H9 (cell line): ENCODE results near the gene CSNK2A2. TPM values are rescaled to one million over a fixed set of nuclear protein-coding genes. Genes with fewer than 3 reads are reported as not detected.

ENCODE experiments used
- DNase-seq: peaks from one replicate; pipeline ENCODE4 v3.0.0-alpha.2; 2017
- H2AFZ ChIP-seq: one replicate; pipeline ENCODE4 v1.6.1; 2013; ENCODE audit warnings: mild to moderate bottlenecking, low read length, control low read depth, moderate library complexity
- H2AK5ac ChIP-seq: 2 replicates; pipeline ENCODE4 v1.6.1; 2013; ENCODE audit warnings: low read length, control low read depth, mixed read lengths; ENCODE audit not compliant: insufficient read length
- H2BK120ac ChIP-seq: one replicate; pipeline ENCODE4 v1.6.1; 2013; ENCODE audit warnings: low read depth, mild to moderate bottlenecking, low read length, control low read depth, inconsistent platforms; ENCODE audit not compliant: poor library complexity, severe bottlenecking
- H2BK12ac ChIP-seq: 2 replicates; pipeline ENCODE4 v1.6.1; 2013; ENCODE audit warnings: low read length, control low read depth, mixed read lengths, low read depth; ENCODE audit not compliant: insufficient read length
- H2BK15ac ChIP-seq: 2 replicates; pipeline ENCODE4 v1.6.1; 2013; ENCODE audit warnings: low read depth, low read length, control low read depth
- H2BK20ac ChIP-seq: one replicate; pipeline ENCODE4 v1.6.1; 2013; ENCODE audit warnings: low read depth, mild to moderate bottlenecking, low read length, control low read depth, inconsistent platforms; ENCODE audit not compliant: poor library complexity, severe bottlenecking
- H2BK5ac ChIP-seq: 2 replicates; pipeline ENCODE4 v1.6.1; 2013; ENCODE audit warnings: low read length, control low read depth, mixed read lengths; ENCODE audit not compliant: insufficient read length
- H3K14ac ChIP-seq: 2 replicates; pipeline ENCODE4 v1.6.1; 2013; ENCODE audit warnings: low read length, control low read depth; ENCODE audit not compliant: insufficient read depth
- H3K18ac ChIP-seq: 2 replicates; pipeline ENCODE4 v1.6.1; 2013; ENCODE audit warnings: low read depth, mild to moderate bottlenecking, mixed read lengths, low read length, control low read depth; ENCODE audit not compliant: insufficient read length
- H3K23ac ChIP-seq: 2 replicates; pipeline ENCODE4 v1.6.1; 2013; ENCODE audit warnings: low read length, control low read depth, mixed read lengths, low read depth; ENCODE audit not compliant: insufficient read length
- H3K23me2 ChIP-seq: 2 replicates; pipeline ENCODE4 v1.6.1; 2013; ENCODE audit warnings: low read depth, mild to moderate bottlenecking, mixed read lengths, low read length, control low read depth; ENCODE audit not compliant: insufficient read length, poor library complexity, severe bottlenecking
- H3K27ac ChIP-seq: 2 replicates; pipeline ENCODE4 v1.5.1; 2013; ENCODE audit warnings: low read length, control low read depth, mixed read lengths, low read depth; ENCODE audit not compliant: insufficient read length
- H3K27me3 ChIP-seq: 2 replicates; pipeline ENCODE4 v1.6.1; 2013; ENCODE audit warnings: low read length, control low read depth, inconsistent platforms; ENCODE audit not compliant: insufficient read depth
- H3K4ac ChIP-seq: 2 replicates; pipeline ENCODE4 v1.6.1; 2013; ENCODE audit warnings: low read depth, mild to moderate bottlenecking, control low read depth, inconsistent platforms, low read length, moderate library complexity
- H3K4me1 ChIP-seq: 2 replicates; pipeline ENCODE4 v1.6.1; 2013; ENCODE audit warnings: low read length, control low read depth, inconsistent platforms; ENCODE audit not compliant: insufficient read depth
- H3K4me2 ChIP-seq: 2 replicates; pipeline ENCODE4 v1.6.1; 2013; ENCODE audit warnings: low read length, control low read depth, mixed read lengths; ENCODE audit not compliant: insufficient read length, insufficient read depth
- H3K56ac ChIP-seq: 2 replicates; pipeline ENCODE4 v1.6.1; 2013; ENCODE audit warnings: low read depth, mild to moderate bottlenecking, mixed read lengths, low read length, control low read depth; ENCODE audit not compliant: insufficient read length
- H3K79me1 ChIP-seq: 2 replicates; pipeline ENCODE4 v1.6.1; 2013; ENCODE audit warnings: low read depth, mild to moderate bottlenecking, moderate library complexity, low read length, control low read depth, inconsistent platforms; ENCODE audit not compliant: insufficient read depth, poor library complexity, severe bottlenecking
- H3K79me2 ChIP-seq: 2 replicates; pipeline ENCODE4 v1.6.1; 2013; ENCODE audit warnings: low read length, control low read depth, inconsistent platforms; ENCODE audit not compliant: insufficient read depth
- H3K9ac ChIP-seq: 2 replicates; pipeline ENCODE4 v1.6.1; 2013; ENCODE audit warnings: low read length, control low read depth, mixed read lengths; ENCODE audit not compliant: insufficient read length; ENCODE audit errors: extremely low read depth
- H3K9me3 ChIP-seq: one replicate; pipeline ENCODE4 v1.6.1; 2013; ENCODE audit warnings: low read depth, low read length, inconsistent platforms; ENCODE audit not compliant: control insufficient read depth
- H3T11ph ChIP-seq: one replicate; pipeline ENCODE4 v1.6.1; 2013; ENCODE audit warnings: mild to moderate bottlenecking, low read length, control low read depth, inconsistent platforms
- H4K20me1 ChIP-seq: one replicate; pipeline ENCODE4 v1.6.1; 2013; ENCODE audit not compliant: control insufficient read depth, insufficient read length, insufficient read depth
- H4K5ac ChIP-seq: 2 replicates; pipeline ENCODE4 v1.6.1; 2013; ENCODE audit warnings: low read depth, mild to moderate bottlenecking, mixed read lengths, low read length, control low read depth; ENCODE audit not compliant: insufficient read length
- H4K8ac ChIP-seq: replicated peaks from 2 replicates; pipeline ENCODE4 v1.6.1; 2013; ENCODE audit warnings: low read length, control low read depth, mixed read lengths, low read depth; ENCODE audit not compliant: insufficient read length
- H4K91ac ChIP-seq: 2 replicates; pipeline ENCODE4 v1.6.1; 2013; ENCODE audit warnings: low read depth, mild to moderate bottlenecking, moderate library complexity, mixed read lengths, low read length, control low read depth; ENCODE audit not compliant: insufficient read length
- H3K27ac Mint-ChIP-seq, 3 experiments: 2 replicates in 2 of 3; 3 replicates in 1 of 3; pipeline ENCODE4 v1.8.0; 2020 to 2021; ENCODE audit warnings: mixed read lengths in 3 of 3, mild to moderate bottlenecking in 1 of 3, moderate library complexity in 1 of 3
- H3K27me3 Mint-ChIP-seq: 2 replicates; pipeline ENCODE4 v1.8.0; 2021; ENCODE audit warnings: low read depth, mild to moderate bottlenecking, moderate library complexity, mixed read lengths
- H3K36me3 Mint-ChIP-seq, 3 experiments: 2 replicates in 2 of 3; 3 replicates in 1 of 3; pipeline ENCODE4 v1.8.0; 2020 to 2021; ENCODE audit warnings: low read depth in 3 of 3, mixed read lengths in 3 of 3; ENCODE audit not compliant: insufficient read depth in 1 of 3
- H3K4me1 Mint-ChIP-seq, 2 experiments: 2 replicates each; pipeline ENCODE4 v1.8.0; 2020; ENCODE audit warnings: mixed read lengths in 2 of 2
- H3K4me3 Mint-ChIP-seq, 2 experiments: 2 replicates in 1 of 2; 3 replicates in 1 of 2; pipeline ENCODE4 v1.8.0; 2020 to 2021; ENCODE audit warnings: mild to moderate bottlenecking in 2 of 2, mixed read lengths in 2 of 2, moderate library complexity in 1 of 2
- H3K9me3 Mint-ChIP-seq, 2 experiments: 2 replicates in 1 of 2; 3 replicates in 1 of 2; pipeline ENCODE4 v1.8.0; 2020; ENCODE audit warnings: mild to moderate bottlenecking in 2 of 2, mixed read lengths in 2 of 2, moderate library complexity in 1 of 2
- WGBS: extraction: QIAGEN DNeasy Blood & Tissue Kit; methylation state at CpG from one replicate; pipeline ENCODE4 v1.1.7; 2013; ENCODE audit warnings: missing lambda C conversion rate, low lambda C conversion rate, mixed read lengths; ENCODE audit not compliant: insufficient read length; ENCODE audit errors: extremely low coverage; 5-methylcytosine and 5-hydroxymethylcytosine counted together
- total RNA-seq: library from RNA; stranded (reverse); gene quantifications from 2 replicates; pipeline ENCODE4 v1.2.1, GENCODE V29; 2021
- TF ChIP-seq, protein P1 (sequence below): fragments of 200-600 bp; sonication (generic); conservative IDR thresholded peaks from 3 replicates; pipeline ENCODE4 v1.8.0; 2021; ENCODE audit warnings: antibody characterized with exemption, mild to moderate bottlenecking

CSNK2A2 gene
- total RNA-seq, 1 experiment from 2014 or later: 134 TPM

DNA sequence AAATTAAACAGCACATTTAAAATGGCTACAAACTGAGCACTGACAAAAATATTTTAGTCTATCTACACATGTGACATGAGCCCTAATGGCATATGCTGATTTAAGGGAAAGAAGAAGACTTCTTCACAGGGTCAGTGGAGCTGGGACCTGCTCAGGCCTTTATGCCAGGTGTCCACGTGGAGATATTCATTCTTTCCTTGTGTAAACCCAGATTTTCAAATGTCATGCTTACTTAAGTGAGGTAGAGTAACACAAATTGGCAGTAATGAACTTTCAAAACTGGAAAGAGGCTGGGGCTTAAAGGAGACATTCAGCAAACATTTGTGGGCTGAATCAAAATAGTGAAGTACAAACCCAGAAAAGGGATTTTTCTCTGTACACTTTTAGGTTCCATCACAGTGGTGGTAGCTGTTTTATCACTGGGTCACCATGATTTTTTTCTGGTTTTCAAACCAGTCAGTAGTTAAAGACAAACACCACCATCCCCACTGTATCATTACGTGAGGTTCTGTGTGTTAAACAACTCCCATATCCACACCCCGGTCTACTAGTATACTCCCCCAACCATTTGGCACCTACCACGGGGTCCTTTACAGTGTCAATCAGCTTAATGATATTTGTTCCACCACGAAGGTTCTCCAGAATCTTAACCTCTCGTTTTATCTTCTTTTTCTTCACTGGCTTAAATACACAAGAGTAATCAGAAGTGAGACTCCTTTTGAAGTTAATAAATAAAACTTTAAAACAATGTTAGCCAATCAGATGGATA lies 11.5 kb downstream of the CSNK2A2 start:
- Histone ChIP-seq H3K14ac (no peak overlapping the region), H3K79me1 (no peaks in the 10 kb centered on the region), H2BK5ac (no peak overlapping the region), H2BK12ac (no peak overlapping the region), H3K23ac (no peak overlapping the region), H3K9ac (no peak overlapping the region), H3T11ph (no peak overlapping the region), H4K20me1 (no peaks in the 10 kb centered on the region), H3K79me2 (peaks cover 2% of the 10 kb centered on the region; the same call in 1 of the 2 replicates), H3K9me3 (no peaks in the 10 kb centered on the region), H3K4me1 (no peaks in the 10 kb centered on the region), H2AK5ac (no peak overlapping the region), H3K56ac (no peak overlapping the region), H2AFZ (no peak overlapping the region), H2BK15ac (no peak overlapping the region), H4K8ac (no peak overlapping the region), H4K5ac (no peak overlapping the region), H3K18ac (no peak overlapping the region), H2BK120ac (no peak overlapping the region), H4K91ac (no peak overlapping the region), H2BK20ac (no peak overlapping the region), H3K27ac (no peak overlapping the region), H3K27me3 (no peaks in the 10 kb centered on the region), H3K4me2 (no peak overlapping the region), H3K23me2 (no peaks in the 10 kb centered on the region), H3K4ac (no peak overlapping the region)
- DNase-seq: no peak
- Mint-ChIP-seq H3K4me3 (no peak overlapping the region), H3K36me3 (peaks cover 50 to 91% (median 88%) of the 10 kb centered on the region in 3 experiments), H3K4me1 (no peaks in the 10 kb centered on the region), H3K27me3 (no peaks in the 10 kb centered on the region), H3K9me3 (no peaks in the 10 kb centered on the region), H3K27ac (no peak overlapping the region)
- TF ChIP-seq, protein P1, sequence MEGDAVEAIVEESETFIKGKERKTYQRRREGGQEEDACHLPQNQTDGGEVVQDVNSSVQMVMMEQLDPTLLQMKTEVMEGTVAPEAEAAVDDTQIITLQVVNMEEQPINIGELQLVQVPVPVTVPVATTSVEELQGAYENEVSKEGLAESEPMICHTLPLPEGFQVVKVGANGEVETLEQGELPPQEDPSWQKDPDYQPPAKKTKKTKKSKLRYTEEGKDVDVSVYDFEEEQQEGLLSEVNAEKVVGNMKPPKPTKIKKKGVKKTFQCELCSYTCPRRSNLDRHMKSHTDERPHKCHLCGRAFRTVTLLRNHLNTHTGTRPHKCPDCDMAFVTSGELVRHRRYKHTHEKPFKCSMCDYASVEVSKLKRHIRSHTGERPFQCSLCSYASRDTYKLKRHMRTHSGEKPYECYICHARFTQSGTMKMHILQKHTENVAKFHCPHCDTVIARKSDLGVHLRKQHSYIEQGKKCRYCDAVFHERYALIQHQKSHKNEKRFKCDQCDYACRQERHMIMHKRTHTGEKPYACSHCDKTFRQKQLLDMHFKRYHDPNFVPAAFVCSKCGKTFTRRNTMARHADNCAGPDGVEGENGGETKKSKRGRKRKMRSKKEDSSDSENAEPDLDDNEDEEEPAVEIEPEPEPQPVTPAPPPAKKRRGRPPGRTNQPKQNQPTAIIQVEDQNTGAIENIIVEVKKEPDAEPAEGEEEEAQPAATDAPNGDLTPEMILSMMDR: no peak
- WGBS: no CpG with 5 or more reads among the region's 6 CpGs
